ENCODE measurements around the gene PLCB3.

Gene PLCB3

DNA sequence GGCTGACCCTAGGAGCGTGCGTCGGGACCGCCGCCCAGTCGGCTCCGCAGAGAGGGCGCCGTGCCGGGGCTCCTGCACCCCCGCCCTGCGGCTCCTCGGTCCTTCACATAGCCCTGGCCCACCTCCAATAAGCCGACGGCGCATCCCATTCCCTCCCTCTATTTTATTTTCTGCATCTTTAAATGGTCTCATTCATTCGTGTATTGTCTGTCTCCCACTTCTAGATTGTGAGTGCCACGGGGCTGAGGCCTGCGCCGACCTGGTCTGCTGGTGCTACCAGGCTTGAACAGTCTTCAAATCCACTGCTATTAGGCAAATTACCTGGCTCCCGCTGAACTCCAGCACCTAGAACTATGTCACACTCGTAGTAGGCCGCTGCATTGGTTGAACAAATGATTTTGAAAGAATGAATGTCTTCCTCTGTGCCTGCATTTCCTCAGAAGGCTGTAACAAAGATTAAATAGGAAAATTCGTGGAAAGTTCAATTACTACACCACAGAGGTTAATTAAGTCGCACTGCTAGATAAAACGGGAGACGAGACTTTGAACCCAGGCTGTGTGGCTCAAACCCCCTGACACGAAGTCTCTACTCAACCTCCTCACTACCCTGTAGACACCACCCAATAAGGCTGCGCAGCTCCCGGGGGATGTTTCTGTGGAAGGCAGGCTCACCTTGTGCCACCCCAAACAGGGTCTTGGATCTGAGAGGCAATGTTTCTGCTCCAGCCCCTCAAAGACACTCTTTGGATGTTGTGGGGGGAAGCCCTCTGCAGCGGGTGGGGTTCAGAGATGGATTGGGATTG, 3.4 kb upstream of the PLCB3 start:
- no peak for FAIRE-seq

DNA sequence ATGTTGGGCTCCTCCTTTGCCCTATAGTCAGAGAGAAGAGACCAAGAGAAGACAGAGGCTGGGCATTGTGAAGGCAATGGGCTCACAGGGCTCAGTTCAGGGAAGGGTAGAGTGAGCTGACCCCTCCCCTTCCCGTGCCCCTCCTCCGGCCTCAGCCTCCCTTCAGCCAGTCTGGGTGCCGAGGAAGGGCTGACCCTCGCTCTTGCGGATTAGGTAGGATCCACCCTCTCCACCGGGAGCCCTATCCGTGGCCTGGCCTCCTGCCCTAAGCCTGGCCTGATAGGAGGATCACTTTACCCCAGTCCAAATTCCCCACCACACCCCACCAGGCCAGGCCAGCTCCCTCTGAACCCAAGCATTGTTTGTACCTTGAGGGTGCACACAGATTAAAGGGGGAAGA, 2.8 kb upstream of the PLCB3 start:
- DNase-seq (ENCODE audit: extremely low spot score, insufficient read length, low read depth) (no peak), FAIRE-seq (no peak)

More for the DNA sequence above, 3.4 kb upstream of the PLCB3 start:
- DNase-seq (ENCODE audit: extremely low spot score, insufficient read length, low read depth), result no peak

DNA sequence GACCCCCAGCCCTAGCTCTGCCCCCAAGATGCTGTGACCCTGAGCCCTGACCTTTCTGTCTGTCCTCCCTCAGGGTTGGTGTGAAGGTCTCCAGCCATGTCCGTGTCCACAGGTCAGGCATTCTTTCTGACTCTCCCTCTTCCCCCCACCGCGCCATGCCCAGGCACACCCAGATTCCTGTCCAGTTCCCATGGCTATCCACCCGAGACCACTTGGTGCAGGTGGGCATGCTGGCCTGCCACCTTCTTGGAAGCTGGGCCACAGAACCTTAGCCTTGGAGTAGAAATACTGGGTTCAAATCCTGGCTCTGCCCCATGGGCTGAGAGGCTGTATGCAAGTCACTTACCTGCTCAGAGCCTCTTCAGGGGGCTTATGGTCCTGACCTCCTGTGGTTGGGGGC, 2.3 kb upstream of the PLCB3 start:
- FAIRE-seq, result no peak
- DNase-seq (ENCODE audit: extremely low spot score, insufficient read length, low read depth), result no peak

DNA sequence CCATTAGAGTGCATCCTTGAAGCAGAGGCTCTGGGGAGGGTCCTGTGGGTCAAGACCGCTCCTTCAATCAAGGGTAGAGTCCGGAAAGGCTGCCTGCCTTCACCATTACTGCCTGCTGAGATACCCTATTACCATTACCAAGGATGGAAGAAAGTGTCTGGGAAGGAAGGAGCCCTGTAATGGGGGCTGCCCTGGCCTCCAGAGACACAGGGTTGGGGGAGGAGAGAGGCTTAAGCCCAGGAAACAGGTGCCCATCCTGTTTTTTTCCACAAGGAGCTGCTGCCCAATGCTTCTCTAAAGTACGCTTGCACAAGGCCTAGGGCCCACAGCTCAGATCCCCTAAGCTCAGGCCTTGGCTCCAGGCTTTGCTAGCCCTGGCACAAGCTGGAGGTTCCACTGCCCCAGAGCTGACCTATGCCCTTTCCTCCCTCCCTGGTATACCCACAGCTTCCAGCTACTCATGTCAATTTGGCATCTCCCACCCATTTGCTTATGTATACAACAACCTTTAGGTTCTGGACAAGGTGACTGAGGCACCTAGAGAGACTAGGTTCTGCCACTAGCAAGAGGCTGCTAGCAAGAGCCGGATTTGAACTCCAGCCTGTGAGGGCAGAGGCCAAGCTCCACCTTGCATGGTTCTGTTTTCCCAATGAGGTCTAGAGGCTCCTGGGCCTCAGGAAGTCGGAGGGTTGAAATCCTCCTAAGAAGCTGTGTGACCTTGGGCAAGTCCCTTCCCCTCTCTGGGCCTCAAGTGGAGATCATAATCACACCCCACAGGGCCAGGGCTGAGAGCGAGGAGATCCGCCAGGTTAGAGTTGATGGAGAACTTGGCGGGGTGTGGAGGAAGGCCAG, 1.5 kb upstream of the PLCB3 start:
- FAIRE-seq, result no peak
- DNase-seq (ENCODE audit: extremely low spot score, insufficient read length, low read depth), result no peak

DNA sequence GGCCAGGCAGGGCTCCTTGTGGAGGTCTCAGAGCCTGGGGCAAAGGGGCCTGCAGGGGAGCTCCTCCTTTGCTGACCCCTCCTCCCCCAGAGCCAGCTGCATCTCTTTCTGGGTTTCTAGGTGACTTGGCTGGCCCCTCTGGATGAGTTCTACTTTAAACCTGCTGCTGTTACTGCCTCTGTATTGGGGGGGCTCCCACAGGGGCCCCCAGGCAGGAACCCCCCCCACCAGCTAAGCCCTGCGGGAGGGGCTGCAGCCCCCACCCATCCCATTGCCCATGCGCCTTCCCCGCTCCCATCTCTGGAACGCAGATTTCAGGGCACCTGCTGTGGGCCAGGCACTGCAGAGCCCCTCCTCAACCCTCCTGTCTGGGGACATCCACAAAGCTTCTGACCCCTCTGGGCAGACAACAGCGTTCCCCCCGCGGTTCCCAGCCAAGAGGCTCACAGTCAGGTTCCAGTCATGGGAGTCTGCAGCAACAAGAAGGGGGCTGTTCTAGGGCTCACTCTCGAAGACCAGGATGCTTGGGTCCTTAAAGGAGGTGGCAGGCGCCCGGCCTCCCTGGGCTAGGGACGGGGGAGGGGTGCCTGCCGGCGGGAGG, 815 bp upstream of the PLCB3 start:
- DNase-seq (ENCODE audit: extremely low spot score, insufficient read length, low read depth) (no peak), FAIRE-seq (no peak)

DNA sequence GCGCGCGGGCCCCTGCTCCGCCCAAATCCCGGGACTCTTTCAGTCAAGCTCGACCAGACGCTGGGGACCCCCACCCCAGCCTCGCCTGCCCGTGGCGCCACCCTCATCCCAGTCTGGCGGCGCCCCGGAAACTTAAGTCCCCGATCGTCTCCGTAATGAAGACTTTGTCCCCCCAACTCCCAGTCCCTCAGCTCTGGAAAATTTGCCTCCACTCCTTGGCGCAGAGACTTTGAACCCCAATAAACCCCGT, 348 bp downstream of the PLCB3 start:
- DNase-seq (ENCODE audit: extremely low spot score, insufficient read length, low read depth), result no peak
- no peak for FAIRE-seq

DNA sequence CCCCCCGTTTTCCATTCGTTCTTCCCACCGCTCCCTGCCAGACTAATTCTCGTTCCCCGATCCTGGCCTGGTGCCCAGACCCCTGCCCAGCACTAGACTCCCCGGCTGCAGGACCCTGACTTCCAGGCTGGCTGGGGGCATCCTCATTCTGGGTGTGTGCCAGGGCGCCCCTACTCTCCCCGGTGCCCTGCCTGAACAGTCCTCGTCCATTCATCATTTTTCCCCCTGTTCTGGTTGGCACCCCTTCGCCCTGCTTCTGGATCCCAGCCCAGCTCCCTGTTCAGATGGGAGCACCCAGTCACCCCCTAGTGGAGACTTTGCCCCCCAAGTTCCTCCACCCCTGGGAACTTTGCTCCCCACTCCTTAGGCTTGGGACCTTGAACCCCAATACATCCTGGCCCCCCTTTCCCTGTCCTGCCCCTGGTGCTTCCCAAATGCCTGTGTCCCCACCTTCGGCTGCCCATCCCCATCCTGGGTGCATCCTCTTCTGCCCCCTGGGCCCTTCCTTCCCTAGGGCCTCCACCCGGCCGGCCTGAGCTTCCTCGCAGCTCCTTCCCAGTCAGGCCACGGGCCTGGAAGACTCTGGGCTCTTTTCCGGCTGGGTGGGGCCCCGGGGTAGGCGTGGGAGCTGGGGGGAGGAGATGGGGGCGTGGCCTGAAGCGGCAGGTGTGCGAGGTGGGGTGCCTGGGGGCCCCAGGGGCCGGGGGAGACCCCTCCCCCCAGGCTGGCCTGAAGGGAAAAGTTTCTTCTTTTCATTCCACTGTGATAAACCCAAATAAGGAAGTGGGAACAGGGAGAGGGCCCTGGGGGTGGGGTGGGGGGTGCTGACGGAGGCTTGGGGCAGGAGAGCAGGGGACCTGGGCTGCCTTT, 908 bp downstream of the PLCB3 start:
- FAIRE-seq (no peak), DNase-seq (ENCODE audit: extremely low spot score, insufficient read length, low read depth) (no peak)

DNA sequence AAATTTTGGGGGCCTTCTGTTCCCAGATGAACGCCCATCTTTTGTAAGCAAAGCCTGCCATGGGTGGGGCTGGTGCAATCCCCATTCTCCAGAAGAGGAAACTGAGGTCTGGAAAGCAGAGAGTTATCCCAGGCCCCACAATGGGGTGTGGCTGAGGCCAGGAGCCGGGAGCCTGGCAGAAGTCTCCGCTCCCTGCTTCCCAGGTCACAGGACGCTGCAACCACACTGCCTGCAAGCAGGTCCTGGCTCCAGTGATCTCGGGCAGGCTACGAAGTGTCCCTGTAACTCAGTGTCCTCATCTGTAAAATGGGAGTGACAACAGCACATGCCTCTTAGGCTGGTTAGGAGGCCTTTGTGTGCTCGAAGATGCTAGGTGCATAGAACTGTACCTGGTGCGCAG, 1.7 kb downstream of the PLCB3 start:
- DNase-seq (ENCODE audit: extremely low spot score, insufficient read length, low read depth) (no peak), FAIRE-seq (no peak)

DNA sequence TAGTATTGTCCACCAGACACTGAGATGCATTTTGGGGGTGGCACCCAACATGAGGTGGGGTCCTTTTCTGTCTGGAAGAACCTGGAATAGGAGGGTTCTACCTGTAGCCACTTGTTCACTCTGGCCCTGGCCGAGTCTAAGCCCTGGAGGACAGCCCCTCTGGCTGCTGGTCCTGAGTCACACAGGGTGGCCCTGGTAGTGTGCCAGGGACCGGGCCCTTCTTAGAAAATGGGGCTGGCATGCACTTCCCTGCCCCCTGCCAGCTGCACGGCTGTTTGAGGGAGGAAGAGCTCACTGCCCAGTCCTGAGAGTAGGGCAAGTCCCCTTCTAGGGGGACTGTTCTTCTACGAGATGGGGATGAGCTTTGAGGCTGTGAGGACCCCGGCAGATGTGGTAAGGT, 2.2 kb downstream of the PLCB3 start:
- DNase-seq (ENCODE audit: extremely low spot score, insufficient read length, low read depth), result no peak
- FAIRE-seq, result no peak

DNA sequence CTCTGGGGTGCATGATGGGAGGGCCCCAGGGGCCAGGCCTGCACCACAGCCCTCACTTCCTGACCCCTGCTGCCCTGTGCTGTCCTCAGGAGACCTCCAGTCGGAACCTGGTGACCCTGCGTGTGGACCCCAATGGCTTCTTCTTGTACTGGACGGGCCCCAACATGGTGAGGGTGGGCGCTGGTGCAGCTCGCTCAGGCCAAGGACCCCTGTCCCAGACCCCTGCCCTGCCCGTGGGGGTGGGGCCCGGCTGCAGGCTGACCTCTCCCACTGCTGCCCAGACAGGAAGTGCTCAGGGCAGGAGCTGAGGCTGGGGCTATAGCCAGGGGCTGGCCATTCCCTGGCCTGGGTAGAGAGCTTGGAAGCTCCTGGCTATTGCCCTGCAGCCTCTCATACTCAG, 3.0 kb downstream of the PLCB3 start:
- FAIRE-seq, result no peak
- DNase-seq (ENCODE audit: extremely low spot score, insufficient read length, low read depth), result no peak

DNA sequence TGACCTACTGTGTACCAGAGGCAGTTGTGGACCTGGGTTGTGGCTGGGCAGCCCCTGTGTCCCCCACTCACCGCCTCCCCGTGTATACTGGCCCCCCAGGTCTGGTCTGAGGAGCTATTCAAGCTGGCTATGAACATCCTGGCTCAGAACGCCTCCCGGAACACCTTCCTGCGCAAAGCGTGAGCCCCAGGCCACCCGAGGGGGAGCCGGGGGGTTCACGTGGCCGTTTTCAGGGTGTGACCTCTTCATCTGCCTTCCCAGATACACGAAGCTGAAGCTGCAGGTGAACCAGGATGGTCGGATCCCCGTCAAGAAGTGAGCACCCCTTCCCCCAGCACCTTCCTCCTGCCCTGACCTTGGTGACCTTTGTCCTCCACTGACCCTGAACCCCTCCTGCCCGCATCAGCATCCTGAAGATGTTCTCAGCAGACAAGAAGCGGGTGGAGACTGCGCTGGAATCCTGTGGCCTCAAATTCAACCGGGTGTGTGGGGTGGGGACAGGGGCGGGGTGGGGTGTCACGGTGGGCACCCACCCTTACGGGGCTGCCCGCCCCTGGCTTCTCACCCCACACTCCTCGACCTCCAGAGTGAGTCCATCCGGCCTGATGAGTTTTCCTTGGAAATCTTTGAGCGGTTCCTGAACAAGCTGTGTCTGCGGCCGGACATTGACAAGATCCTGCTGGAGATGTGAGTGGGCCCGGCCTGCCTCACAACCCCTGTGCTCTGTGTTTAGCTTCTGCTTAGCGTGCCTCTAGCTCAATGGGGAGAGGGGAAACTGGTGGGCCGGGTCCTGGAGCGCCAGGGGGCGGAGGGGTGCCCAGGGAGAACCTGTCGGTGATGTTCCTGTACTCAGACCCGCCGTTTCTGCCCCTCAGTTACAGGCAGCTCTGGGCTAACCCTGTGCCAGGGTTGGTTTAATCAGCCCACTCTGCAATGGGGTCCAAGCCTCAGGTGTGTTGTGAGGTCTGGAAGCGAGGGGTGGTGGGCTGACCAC, 4.1 kb downstream of the PLCB3 start:
- no peak for DNase-seq (ENCODE audit: extremely low spot score, insufficient read length, low read depth)
- FAIRE-seq, result no peak

DNA sequence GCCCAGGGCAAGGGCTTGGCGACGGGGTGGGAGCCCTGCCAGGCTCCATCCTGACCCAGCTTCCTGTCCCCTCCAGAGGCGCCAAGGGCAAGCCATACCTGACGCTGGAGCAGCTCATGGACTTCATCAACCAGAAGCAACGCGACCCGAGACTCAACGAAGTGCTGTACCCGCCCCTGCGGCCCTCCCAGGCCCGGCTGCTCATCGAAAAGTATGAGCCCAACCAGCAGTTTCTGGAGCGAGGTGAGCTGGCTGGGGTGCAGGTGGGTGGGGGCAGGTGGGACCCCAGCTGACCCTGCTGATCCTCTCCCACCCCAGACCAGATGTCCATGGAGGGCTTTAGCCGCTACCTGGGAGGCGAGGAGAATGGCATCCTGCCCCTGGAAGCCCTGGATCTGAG, 5.0 kb downstream of the PLCB3 start:
- no peak for FAIRE-seq
- DNase-seq (ENCODE audit: extremely low spot score, insufficient read length, low read depth), result no peak

DNA sequence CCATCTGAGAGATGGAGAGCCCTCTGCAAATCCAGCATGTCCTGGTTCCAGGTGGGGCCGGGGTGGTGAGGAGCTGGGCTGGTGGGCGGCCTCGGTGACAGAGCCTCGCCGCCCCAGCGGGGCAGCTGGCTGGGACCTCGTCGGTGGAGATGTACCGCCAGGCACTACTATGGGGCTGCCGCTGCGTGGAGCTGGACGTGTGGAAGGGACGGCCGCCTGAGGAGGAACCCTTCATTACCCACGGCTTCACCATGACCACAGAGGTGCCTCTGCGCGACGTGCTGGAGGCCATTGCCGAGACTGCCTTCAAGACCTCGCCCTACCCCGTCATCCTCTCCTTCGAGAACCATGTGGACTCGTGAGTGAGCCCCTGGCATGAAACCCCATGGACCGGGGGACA, 7.0 kb downstream of the PLCB3 start:
- FAIRE-seq (no peak), DNase-seq (ENCODE audit: extremely low spot score, insufficient read length, low read depth) (no peak)

DNA sequence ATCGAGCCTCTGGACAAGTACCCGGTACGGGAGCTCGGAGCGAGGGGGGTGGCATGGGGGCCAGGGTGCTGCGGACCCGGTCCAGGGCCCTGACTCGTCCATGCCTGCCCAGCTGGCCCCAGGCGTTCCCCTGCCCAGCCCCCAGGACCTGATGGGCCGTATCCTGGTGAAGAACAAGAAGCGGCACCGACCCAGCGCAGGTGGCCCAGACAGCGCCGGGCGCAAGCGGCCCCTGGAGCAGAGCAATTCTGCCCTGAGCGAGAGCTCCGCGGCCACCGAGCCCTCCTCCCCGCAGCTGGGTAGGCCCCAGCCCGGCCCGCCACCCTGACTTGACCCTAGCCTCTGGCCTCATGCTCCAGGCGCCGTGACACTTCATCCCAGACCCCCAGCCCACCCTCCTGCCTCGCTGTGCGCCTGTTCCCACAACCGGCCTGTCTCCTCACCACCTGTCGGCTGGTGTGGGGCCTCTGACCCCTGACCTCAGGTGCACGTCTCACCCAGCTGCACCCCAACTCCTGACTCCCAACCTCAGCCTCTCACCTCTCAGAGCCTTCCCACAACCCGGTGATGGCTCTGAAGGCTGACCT, 7.7 kb downstream of the PLCB3 start:
- DNase-seq (ENCODE audit: extremely low spot score, insufficient read length, low read depth), result no peak
- FAIRE-seq, result no peak

DNA sequence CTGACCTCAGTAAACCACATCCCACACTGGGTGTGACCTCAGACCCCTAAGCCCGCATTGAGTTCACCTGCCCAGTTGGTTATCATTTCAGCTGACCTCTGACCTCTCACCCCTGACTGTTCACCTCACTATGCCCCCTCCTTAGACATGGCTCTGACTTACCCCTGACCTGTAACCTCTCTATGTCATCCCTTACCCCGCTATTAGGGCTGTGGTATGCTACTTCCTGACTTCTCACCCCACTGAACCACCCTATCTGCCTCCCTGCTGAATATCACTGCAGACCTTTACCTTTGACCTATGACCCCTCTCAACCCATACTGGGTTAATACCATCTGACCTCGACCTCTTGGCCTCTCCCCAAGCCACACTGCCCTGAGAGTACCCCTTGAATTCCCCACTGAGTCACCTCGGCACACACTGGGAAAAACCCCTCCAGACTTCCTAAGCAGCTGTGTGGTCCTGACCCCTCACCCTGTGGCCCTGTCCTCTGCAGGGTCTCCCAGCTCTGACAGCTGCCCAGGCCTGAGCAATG, 8.3 kb downstream of the PLCB3 start:
- FAIRE-seq (peak; percentile 62), DNase-seq (ENCODE audit: extremely low spot score, insufficient read length, low read depth) (no peak)

DNA sequence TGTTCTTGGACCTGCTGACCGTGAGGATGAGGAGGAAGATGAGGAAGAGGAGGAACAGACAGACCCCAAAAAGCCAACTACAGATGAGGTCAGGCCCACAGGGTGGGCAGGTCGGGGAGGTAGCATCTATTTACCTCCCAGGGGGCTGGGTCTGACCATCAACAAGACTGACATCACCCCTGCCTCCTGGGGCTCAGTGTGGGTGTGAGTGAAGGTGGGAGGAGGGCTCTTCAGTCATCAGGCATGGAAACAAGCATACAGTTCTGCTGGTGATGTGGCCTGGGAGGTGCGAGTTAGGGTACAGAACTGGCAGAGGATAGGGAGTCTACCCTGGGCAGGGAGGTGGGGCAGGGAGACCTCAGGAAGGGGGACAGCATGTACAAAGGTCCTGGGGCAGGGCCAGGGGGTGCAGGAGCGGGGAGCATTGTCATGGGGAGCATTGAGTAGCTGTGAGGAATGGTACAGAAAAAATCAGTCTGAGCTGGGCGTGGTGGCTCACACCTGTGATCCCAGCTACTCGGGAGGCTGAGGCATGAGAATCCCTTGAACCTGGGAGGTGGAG, 8.9 kb downstream of the PLCB3 start:
- DNase-seq (ENCODE audit: extremely low spot score, insufficient read length, low read depth) (no peak), FAIRE-seq (no peak)

DNA sequence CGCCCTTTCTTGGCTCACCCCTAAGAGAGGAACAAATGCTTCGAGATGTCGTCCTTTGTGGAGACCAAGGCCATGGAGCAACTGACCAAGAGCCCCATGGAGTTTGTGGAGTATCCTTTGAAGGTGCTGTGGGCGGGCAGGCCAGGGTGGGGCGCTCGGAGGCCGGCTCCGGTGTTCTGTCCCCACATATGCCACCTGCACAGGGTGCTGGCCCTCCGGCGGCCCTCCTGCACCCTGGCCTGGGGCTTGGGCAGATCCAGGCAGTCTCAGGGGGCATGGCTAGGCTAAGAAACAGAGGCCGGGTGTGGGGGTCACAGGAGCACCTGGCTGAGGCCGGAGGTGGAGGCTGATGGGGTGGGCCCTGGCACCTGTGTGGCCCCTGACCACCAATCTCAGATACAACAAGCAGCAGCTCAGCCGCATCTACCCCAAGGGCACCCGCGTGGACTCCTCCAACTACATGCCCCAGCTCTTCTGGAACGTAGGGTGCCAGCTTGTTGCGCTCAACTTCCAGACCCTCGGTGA, 10.3 kb downstream of the PLCB3 start:
- DNase-seq (ENCODE audit: extremely low spot score, insufficient read length, low read depth) (no peak), FAIRE-seq (no peak)
